Stimulated activated CD8-positive, alpha-beta memory T cell treated with anti-CD3 and anti-CD28 coated beads, Interleukin-12 subunit alpha, Interleukin-12 subunit beta, amount 100 ng/mL, for 24 hours (primary cell): Measurements from ENCODE around the gene PRKACB.
"Not testable (repeated sequence)": the region's sequence is repeated elsewhere in the genome, so short reads cannot be mapped to it uniquely, and the experiment has no call there.

Experiments
- DNase-seq: peaks from one replicate; pipeline ENCODE4 v3.0.0-alpha.2; 2020; ENCODE audit errors: extremely low read depth

The PRKACB gene

DNA sequence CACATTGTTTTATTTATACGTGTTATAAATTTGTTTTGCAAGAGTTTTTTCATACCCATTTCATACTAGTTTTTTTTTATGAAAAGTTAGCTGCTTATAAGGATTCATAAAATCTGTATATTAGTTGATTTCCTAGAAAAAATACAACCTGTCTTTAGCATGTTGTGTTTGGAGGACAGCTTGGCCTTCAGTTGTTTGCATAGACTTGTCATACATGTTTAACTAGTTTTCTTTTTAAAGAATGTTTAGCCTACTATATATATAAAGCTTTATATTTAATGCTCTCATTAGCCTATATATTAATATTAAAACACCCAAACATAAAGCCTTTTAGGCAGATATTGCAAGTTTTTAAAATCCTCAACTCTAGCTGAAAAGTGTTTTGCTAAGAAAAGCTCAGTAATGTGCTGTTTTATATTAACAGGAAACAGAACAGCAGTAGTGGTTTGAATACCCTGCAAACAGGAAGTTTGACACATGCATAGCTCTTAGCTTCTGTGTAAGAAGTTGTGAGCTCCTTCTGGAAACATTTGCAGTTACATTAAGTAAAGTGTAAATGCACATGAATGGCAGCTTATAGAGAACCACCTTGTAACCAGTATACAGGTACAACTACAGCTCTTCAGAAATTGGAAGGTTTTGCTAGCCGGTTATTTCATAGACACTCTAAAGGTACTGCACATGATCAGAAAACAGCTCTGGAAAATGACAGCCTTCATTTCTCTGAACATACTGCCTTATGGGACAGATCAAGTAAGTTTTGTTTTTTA is at the start of gene PRKACB:
TSS of gene PRKACB (plus strand) at position 476 of the 770 bp plus-strand sequence. CDS start at position 567, 91 bp downstream.
- no peak for DNase-seq

- no peak for DNase-seq
Observed at GRCh38 chr1:84095308-84095707, 48.8 kb upstream of the PRKACB start.

DNA sequence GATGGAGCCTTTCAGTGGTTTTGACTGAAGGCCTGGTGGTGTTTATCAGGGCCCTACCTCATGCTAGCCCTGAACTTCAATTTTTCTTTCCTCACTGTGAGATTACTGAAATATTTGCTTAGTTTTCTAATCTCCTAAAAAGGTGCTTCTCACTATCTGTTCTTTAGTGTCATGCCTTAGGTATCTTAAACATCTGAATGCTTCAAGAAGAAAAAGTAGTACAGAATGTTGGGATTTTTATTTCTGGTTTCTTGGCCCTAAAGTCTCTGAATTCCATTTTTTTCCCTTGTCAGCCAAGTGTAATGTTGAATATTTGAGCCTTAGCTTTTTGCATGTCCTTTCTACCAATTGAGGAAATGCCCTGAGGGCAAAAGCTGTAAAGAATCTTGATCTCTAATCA is 47.9 kb upstream of the PRKACB start:
- no peak for DNase-seq

DNA sequence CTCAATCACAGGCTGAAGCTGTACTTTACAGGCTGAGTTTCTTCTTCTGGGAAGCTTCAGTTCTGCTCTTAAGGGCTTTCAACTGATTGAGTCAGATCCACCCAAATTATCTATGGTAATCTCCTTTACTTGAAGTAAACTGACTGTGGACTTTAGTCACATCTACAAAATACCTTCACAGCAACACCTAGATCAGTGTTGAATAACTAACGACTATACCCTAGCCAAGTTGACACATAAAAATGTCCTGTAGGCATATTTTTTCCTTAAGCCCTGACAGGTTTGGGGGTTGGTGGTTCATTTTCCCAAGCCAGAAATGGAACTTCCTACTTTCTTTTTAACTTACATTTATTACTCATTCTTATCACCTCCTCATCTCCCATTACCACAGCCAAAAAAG is 42.9 kb upstream of the PRKACB start:
- DNase-seq = no peak

DNA sequence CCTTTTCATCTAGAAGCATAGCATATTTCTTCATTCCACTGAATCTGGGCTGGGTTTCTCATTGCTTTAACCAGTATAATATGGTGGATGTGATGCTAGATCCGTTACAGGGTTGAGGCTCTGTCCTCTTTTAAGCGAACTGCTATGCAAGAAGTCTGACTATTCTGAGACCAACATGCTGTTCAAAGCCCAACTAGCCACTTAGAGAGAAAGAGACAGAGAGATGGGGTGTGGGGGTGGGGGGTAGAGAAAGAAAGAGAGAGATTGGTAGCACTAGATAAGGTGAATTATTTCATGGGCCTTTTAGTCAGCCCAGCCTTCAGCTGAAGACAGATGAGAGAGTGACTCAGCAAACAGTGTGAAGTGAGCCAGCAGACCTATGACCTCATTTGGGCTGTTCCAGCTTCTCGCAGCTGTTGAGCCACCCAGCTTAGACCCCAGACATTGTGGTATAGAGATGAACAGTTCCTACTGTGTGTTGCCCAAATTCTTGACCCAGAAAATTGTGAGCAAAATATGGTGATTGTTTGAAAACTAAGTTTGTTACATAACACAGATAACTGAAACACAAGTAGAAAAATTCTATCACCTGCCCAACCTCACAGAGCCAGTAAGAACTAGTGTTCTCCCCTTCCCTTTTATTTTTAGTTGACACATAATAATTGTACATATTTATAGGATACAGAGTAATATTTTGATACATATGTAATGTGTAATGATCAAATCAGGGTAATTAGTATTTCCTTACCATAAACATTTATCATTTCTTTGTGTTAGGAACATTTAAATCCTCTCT is 40.7 kb upstream of the PRKACB start:
- DNase-seq = no peak

- not testable (repeated sequence) for DNase-seq
Observed at GRCh38 chr1:84107538-84107937, 36.5 kb upstream of the PRKACB start.

DNA sequence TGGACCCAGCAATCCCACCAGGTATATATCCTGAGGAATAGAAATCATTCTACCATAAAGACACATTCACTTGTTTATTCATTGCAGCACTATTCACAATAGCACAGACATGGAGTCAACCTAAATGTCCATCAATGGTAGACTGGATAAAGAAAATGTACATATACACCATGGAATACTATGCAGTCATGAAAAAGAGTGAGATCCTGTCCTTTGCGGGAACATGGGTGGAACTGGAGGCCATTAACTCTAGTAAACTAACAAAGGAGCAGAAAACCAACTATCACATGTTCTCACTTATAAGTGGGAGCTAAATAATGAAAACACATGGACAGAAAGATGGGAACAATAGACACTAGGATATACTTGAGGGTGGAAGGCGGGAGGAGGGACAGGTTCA is 36.1 kb upstream of the PRKACB start:
- no peak for DNase-seq

DNA sequence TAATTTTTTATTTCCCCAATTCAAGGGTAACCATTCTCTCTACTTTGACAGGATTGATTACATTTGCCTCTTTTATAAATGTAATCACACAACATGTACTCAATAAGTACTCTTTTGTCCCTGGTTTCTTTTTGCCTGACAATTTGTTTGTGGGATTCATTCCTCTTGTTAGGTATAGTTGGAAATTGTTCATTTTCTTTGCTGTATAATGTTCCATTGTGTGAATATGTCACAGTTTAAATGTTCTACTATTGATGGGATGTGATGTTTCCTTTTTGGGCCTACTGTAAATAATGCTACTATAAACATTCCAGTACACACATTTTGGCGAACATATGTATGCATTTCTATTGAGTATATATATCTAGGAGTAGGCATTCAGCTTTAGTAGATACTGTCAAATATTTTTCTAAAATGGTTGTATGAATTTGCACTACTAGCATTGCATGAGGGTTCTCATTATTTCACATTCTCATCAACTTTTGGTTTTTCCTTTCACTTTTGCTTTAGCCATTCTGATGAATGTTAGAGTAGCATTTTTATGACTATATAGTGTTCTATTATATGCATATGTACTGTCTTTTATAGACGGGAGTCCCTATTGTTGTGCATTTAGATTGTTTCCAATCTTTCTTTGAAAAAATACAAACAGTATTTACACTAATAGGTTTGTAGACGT is 35.0 kb upstream of the PRKACB start:
- no peak for DNase-seq

DNA sequence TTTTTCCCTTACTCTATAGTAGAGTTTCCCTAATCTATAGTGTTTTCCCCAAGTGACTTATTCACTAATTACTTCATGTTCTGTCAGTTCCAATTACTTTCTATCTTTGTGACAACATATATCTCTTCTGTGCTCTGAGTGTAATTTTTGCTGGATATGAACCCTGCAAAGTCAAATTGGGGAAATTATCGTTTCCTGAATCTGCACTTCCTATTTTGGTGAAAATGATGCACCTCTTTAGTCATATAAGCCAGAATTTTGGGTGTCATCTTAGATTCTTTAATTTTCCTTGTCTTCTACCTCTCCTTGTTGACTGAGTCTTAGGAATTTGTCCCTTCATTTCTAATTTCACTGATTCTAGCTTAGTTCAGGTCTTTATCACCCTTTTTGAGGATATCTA is 33.4 kb upstream of the PRKACB start:
- DNase-seq = no peak

GRCh38 chr1:84116558-84116957 is 27.5 kb upstream of the PRKACB start:
- no peak for DNase-seq

DNA sequence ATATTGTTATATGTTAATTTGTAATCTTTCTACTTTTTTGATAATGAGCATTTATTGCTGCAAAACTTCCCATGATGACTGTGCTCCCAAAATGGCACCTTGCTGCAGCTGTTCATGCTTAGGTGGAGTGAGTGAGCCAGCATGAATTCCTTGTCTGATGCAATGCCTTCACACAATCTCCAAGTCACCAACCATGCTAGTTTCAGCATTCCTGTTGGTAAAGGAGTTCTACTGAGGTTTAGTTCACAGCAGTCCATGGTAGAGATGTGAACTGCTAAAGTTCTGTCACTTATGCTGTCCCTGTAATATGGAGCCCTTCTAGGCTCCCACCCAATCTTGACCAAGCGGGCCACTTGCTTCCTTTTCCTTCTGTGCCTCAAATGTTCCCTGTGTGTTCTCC is 26.2 kb upstream of the PRKACB start:
- no peak for DNase-seq

GRCh38 chr1:84121360-84121759 is 22.7 kb upstream of the PRKACB start:
- no peak for DNase-seq

GRCh38 chr1:84122780-84123382 is 21.2 kb upstream of the PRKACB start:
- DNase-seq = no peak

DNA sequence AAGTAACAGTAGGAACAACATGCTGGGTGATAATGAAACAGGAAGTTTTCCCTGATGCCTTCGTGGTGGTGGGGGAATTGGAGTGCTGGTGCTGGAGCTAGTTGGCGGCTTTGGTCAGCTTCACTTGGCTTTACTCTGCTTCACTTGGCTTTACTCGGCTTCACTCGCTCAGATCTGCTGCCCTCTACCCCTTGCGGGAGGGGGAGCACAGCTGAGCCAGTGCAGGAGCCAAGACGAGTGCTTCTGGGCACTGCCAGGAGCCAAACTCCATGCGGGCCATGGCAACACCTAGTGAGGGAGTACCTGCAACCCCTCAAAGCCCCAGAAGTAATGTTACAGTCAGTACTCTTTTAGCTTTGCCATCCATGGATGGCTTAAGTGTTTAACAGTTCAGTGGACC is 10.6 kb upstream of the PRKACB start:
- no peak for DNase-seq

- no peak for DNase-seq
Observed at GRCh38 chr1:84135341-84135740, 8.7 kb upstream of the PRKACB start.

DNA sequence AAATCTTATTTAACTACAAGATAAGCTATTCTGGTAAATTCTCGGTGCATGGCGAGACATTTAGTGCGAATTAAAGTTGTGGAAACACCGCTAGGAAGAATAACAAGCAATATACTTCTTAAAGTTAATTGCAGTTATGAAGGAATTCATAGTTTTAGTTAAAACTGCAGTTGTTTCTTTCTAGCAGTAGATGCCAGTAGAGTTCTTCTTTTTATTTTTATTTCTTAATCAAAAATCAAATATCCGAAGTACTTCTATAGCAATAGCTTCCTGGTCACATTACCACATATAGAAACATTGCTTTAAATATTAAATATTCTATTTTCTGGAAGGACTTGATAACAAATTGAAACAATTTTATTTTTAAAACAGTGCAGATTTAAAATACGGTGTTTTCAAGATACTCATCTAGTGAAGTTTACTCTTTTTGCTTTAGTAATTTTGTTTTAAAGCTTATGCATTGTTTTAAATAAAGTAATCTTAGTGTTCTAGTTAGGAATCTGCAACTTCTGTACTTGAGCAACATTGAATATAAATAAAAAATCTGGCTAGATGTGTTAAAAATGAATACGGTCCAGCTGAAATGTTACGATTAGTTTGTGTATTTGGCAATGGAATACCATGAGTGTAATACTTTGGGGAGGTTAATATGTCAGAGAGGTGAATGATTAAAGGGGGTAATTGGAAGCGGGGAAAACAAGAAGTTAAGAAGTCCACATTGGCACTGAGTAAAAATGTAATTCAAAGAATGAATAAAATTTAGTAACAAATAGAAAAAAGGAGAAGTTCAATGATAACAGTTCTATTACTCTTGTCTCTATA is 2.7 kb upstream of the PRKACB start:
- DNase-seq = no peak

DNA sequence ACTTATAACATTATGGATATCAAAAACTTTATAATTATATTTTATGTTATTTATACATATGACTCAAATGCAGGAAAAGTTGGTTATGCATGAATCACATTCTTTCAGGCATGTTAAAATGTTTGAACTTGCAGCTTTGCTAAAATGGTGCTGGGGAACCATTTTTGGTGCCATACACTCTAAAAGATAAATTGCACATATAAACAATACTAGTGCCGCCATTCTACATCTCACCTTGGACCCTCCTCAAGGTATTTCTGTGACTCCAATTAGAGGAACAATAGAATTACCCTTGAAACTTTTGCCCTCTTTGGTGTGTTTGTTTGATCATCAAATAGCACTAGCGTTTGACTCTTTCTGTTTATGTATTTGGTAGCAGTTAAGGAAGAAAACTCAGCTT is 997 bp downstream of the PRKACB start:
- no peak for DNase-seq

DNA sequence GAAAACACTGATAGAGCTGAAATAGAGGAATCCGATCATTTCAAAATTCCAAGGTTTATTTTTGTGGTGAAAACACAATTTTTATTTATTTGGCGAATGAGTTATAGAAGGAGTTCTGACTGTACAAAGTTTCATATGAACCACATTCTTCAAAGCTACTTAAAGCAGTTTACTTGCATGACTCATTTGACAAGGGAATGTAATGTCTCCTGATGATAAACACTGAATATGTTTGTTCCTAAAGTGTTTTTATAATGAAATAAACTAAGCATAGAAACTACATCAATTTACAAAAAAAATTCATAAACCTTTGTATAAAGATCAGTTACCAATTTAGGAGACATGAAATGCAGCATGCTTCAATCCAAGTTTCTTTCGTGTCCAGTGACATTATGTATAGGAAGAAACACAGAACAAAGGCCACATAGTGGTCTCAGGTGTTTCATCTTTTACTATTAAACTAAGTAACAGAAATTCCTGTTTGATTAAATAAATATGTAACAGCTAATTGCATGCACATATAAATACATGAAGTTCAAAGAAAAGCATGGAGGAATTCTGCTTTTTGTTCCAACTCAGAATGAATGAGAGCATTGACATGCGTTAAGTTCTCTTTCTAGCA is 2.5 kb downstream of the PRKACB start:
- no peak for DNase-seq

- DNase-seq = no peak
Observed at GRCh38 chr1:84148758-84149157, 4.7 kb downstream of the PRKACB start.

DNA sequence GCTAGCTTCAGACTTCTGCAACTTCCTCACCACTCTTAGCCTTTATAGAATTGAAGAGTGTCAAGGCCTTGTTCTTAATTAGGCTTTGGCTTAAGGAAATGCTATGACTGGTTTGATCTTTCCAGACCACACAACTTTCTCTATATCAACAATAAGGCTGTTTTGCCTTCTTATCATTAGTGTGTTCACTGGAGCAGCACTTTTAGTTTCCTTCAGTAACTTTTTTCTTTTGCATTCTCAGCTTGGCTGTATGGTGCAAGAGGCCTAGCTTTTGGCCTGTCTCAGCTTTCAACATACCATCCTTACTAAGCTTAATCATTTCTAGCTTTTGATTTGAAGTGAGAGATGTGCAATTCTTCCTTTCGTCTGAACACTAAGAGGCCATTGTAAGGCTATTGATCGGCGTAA is 8.6 kb downstream of the PRKACB start:
- no peak for DNase-seq

GRCh38 chr1:84155517-84155916 is 11.4 kb downstream of the PRKACB start:
- DNase-seq = no peak
